NCI-H2227 treated with DMSO at 0.1 percent for 48 hours (cell line): ENCODE measurements around the gene GTF2I.
"Not testable (repeated sequence)": the region's sequence is repeated elsewhere in the genome, so short reads cannot be mapped to it uniquely, and the experiment has no call there.

Experiments
- DNase-seq: peaks from one replicate; lab custom pipeline; 2025; lab: John Stamatoyannopoulos, UW

Gene GTF2I

DNA sequence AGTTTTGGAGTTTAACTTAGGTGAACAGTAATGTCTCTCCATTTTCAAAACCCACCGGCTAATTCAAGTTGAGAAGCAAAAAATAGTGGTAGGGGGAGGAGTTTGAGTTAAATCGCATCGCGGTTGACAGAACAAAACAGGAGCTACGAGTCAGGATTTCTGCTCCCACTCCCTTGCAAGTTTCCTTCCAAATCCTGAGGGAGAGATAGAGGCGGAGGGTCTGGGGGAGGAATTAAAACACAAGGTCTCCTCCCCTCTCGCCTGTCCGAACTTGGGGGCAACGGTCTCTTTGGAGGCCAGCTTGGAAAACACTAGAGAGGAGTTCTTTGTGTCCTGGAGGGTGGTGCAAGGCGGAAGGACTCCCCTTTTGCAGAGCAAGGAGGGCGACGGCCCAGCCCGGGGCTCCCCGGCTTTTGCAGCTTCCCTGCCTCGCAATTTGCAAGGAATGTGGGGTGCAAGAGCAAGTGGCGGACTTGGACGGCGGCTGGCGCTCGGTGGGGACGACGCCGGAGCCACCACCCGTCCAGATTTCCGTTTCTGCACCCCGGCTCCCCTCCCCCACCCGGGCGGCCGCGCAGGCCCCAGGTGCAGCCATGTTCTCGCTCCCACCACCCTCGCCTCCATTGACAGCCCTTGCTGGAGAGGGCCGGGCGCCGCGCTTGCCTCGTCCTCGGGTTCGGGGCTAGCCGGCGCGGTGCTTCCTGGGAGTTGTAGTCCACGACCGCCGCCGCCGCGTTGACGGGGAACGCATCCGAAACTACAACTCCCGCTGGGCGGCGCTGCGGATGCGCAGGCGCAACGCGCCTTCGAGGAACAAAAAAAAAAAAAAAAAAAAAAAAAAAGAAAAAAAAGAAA is 454 bp upstream of the GTF2I start:
- peak; percentile 98 for DNase-seq

- peak; percentile 94 for DNase-seq
Observed at GRCh38 chr7:74658178-74659004, 873 bp downstream of the GTF2I start.

DNA sequence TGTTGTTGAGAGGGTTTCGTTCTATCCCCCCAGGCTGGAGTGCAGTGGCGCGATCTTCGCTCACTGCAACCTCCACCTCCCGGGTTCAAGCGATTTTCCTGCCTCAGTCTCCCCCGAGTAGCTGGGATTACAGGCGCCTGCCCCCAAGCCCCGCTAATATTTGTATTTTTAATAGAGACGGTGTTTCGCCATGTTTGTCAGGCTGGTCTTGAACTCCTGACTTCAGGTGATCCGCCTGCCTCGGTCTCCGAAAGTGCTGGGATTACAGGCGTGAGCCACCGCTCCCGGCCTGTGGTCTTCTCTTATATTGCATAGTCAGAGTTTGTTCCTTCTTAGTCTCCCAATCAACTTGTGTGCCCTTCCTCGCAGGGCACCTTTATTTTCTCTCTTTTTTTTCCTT is 2.7 kb downstream of the GTF2I start:
- DNase-seq, result not testable (repeated sequence)

DNA sequence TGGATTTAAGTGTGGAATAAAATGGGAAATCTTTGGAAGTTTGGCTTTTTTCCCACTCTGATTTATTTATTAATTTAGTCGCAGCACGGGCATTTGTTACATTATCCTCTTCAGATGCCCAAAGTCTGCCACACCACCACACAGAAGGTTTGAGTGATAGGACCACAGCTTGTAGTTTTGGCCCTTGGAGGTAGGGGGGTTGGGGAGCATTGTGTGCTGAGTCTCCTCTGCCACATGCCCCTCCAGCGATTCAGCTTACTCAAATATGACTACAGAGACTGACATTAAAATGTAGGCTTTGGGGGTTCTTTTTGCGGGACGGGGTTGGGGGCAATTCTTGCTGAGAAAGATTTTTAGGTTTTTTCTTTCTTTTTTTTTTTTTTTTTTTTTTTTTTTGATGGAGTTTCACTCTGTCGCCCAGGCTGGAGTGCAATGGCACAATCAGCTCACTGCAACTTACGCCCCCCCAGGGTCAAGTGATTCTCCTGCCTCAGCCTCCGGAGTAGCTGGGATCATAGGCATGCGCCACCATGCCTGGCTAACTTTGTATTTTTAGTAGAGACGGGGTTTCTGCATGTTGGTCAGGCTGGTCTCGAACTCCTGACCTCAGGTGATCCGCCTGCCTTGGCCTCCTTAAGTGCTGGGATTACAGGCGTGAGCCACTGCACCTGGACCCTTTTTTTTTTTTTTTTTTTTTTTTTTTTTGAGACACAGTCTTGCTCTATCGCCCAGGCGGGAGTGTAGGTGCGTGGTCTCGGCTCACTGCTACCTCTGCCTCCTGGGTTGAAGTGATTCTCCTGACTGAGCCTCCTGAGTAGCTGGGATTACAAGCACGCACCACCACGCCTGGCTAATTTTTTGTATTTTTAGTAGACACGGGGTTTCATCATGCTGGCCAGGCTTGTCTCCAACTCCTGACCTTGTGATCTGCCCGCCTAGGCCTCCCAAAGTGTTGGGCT is 4.6 kb downstream of the GTF2I start:
- DNase-seq, result not testable (repeated sequence)

- no peak for DNase-seq
Observed at GRCh38 chr7:74665296-74665938, 7.9 kb downstream of the GTF2I start.

GRCh38 chr7:74667013-74667412 is 9.5 kb downstream of the GTF2I start:
- DNase-seq, result not testable (repeated sequence)

- not testable (repeated sequence) for DNase-seq
Observed at GRCh38 chr7:74667520-74667919, 10.0 kb downstream of the GTF2I start.

DNA sequence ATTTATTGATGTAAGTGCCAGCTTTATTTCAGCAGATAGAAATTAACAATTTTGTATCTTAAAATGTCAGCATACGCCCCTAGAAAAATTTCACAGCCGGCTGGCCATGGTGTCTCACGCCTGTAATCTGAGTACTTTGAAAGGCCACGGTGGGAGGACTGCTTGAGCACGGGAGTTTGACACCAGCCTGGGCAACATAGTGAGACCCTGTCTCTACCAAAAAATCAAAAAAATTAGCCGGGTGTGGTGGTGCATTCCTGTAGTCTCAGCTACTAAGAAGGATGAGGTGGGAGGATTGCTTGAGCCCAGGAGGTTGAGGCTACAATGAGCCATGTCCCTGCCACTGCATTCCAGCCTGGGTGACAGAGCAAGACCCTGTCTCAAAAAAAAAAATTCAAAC is 14.1 kb downstream of the GTF2I start:
- DNase-seq, result no peak

GRCh38 chr7:74672343-74672915 is 14.9 kb downstream of the GTF2I start:
- DNase-seq, result no peak

DNA sequence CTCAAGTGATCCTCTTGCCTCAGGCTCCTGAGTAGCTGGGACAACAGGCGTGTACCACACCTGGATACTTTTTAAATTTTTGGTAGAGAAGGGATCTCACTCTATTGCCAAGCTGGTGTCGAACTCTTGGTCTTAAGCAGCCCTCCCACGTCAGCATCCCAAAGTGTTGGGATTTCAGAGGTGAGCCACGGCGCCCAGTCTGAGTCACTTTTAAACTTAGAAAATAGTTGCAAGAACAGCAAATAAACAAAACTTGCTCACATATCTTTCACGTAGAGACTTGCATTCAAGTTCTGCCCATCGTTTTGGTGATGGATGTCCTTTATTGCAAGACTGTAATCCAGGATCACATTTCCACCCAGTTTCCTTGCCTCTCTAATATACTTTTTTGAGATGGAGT is 16.6 kb downstream of the GTF2I start:
- DNase-seq, result no peak

GRCh38 chr7:74682829-74683228 is 25.3 kb downstream of the GTF2I start:
- no peak for DNase-seq

DNA sequence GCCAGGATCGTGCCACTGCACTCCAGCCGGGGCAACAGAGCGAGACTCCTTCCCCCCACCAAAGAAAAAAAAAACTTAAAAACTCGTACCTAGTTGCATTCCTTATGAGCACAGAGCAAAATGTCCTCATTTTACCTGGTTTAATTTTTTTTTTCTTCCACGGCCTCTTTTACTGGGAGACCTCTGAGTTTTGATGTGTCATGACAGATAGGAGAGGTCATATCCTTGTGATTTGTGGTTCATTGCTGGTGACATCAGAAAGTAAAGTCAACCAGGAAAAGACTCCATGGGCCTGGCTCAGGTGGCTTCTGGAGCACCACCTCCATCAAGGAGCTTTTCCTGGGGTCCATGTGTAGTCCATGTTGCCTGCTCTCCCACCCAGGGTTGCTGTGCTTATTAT is 26.3 kb downstream of the GTF2I start:
- no peak for DNase-seq

DNA sequence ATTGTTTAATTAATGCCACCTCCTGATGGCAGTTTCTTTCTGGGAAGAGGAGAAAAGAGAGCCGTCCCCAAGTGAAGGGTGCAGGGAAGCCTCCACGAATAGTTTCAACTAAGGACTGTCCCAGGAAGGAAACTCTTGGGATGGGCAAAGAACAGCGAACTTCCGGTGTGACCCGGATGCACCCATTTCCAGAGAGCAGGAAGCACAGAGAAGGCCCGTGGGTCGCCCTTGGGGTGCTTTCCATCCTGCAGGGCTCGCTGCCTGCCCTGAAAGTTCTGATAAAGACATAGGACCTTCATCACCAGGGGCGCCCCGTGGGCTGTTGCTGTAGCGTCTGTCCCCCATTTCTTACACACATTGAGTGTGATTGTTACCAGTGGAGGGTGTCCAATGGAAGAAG is 27.0 kb downstream of the GTF2I start:
- DNase-seq, result no peak

GRCh38 chr7:74684921-74685320 is 27.4 kb downstream of the GTF2I start:
- DNase-seq, result no peak

GRCh38 chr7:74690474-74690873 is 33.0 kb downstream of the GTF2I start:
- no peak for DNase-seq

DNA sequence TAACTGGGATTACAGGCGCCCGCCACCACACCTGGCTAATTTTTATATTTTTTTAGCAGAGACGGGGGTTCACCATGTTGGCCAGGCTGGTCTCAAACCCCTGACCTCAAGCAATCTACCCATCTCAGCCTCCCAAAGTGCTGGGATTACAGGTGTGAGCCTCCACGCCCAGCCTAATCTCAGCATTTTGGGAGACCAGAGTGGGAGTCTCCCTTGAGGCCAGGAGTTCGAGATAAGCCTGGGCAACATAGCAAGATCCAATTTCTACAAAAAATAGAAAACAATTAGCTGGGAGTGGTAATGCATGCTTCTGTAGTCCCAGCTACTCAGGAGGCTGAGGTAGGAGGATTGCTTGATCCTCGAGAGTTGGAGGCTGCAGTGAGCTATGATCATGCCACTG is 46.9 kb downstream of the GTF2I start:
- DNase-seq, result not testable (repeated sequence)

DNA sequence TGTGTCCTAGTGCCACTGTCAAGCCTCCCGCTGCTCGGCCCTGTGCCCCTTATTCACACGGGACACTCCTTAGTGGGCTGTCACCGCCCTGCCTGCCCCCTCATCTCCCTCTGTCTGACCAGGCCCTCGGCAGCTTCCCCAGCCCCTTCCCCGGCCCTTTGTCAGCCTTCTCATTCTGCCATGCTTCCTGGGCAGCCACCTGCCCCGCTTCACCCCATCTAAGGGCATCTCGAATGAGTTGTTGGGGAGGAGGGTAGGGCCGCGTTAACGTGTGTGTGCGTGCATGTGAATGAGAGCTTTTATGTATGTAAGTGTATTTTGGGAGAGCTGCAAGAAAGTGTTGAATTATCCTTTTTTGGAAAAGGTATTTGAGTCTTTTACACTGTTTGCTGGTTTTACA is 49.7 kb downstream of the GTF2I start:
- DNase-seq, result no peak

- no peak for DNase-seq
Observed at GRCh38 chr7:74708569-74709275, 51.2 kb downstream of the GTF2I start.

DNA sequence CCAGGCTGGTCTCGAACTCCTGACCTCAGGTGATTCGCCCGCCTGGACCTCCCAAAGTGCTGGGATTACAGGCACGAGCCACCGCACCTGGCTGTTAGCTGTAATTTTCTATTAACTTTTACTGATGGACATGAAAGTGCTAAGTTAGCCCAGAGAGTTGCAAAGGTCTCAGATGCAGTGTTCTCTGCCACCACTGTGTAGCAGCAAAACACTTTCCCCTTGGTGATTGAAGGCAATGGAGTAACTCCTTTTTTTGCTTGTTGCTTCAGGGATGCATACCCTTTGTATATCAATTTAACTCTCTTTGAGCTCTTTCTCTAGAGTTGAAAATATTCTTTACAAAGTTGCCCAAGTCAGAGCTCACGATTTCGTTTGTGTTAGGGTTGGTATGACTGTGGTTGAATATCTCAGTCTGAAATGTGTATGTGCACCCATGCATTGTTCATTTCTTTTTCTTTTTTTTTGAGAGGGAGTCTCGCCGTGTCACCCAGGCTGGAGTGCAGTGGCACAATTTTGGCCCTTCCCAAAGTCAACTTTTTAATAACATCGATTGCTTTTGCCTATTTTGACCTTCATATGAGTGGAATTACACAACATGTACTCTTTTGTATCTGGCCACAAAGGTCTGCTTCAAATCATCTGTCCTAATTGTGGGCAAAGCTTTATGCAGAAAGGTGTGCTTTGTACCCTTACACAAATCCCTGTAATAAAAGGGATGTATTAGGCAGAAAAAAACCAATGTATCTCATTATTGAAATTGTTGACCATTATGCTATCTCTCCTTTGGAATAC is 52.6 kb downstream of the GTF2I start:
- no peak for DNase-seq

DNA sequence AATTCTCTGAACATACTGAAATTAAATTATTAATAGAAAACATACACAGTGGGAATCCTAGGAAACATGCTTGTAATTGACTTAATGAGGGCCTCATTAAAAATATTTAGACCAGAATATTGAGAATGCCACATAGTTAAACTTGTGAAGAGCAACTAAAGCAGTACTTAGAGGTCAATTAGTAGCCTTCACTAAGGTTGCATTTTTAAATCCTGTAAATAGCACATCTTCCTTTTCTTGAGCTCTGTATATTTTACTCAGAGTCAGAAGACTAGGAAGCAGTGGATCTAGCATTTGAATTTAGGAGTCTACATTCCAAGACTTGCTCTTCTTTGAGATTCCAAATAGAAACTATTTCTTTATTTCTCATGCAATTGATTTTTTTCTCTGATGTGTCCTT is 56.0 kb downstream of the GTF2I start:
- no peak for DNase-seq
